ENCODE data around the gene CRYBG1. TPM values are rescaled to one million over a fixed set of nuclear protein-coding genes. Genes with fewer than 3 reads are reported as not detected.

Gene CRYBG1
- total RNA-seq, 4 donors from 2014 or later: 102 to 127 (median 125) TPM

DNA sequence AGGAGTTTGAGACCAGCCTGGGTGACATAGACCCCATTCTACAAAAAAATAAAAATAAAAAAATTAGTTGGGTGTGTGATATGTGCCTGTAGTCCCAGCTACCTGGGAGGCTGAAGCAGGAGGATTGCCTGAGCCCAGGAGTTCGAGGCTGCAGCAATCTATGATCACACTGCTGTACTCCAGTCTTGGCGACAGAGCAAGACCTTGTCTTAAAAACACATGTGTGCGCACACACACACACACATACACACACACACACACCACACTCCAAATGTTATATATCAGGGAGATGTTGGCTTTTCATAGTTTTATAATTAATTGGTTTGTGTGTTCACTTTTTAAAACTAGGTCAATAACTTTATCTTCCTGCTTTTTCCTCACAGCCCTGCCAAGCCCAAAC is 158.2 kb downstream of the CRYBG1 start:
- no peak overlapping the region for H3K4me3 ChIP-seq (ENCODE audit: low read depth, poor library complexity, severe bottlenecking)
- WGBS, 2 donors: 75 to 85% methylated on average over 3 of the region's 3 CpGs
- intact Hi-C loops (cut with DNase I; ENCODE audit: low total_unique reads): no loop called here
- no peak for DNase-seq (ENCODE audit: low spot score in 2 of 2)
- TF ChIP-seq, protein P1, sequence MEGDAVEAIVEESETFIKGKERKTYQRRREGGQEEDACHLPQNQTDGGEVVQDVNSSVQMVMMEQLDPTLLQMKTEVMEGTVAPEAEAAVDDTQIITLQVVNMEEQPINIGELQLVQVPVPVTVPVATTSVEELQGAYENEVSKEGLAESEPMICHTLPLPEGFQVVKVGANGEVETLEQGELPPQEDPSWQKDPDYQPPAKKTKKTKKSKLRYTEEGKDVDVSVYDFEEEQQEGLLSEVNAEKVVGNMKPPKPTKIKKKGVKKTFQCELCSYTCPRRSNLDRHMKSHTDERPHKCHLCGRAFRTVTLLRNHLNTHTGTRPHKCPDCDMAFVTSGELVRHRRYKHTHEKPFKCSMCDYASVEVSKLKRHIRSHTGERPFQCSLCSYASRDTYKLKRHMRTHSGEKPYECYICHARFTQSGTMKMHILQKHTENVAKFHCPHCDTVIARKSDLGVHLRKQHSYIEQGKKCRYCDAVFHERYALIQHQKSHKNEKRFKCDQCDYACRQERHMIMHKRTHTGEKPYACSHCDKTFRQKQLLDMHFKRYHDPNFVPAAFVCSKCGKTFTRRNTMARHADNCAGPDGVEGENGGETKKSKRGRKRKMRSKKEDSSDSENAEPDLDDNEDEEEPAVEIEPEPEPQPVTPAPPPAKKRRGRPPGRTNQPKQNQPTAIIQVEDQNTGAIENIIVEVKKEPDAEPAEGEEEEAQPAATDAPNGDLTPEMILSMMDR (IDR thresholded peaks at IDR 0.05): no peak
- TF ChIP-seq POLR2A (IDR thresholded peaks at IDR 0.05): no peak

DNA sequence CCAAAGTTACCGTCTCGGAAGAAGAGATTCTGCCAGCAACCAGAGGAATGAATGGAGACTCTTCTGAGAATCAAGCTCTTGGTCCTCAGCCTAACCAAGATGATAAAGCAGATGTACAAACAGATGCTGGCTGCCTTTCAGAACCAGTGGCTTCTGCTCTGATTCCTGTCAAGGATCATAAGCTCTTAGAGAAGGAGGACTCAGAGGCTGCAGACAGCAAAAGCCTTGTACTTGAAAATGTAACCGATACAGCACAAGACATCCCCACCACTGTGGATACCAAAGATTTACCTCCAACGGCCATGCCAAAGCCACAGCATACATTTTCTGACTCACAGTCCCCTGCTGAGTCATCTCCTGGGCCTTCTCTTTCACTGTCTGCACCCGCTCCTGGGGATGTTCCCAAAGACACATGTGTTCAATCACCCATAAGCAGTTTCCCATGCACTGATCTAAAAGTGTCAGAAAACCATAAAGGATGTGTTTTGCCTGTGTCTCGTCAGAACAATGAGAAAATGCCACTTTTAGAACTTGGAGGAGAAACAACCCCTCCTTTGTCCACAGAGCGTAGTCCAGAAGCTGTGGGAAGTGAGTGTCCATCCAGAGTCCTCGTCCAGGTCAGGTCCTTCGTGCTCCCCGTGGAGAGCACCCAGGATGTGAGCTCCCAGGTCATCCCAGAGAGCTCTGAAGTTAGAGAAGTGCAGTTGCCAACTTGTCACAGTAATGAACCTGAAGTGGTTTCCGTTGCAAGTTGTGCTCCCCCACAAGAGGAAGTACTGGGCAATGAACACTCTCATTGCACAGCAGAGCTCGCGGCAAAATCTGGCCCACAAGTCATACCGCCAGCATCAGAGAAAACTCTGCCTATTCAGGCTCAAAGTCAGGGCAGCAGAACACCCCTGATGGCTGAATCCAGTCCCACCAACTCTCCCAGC is 159.2 kb downstream of the CRYBG1 start:
- H3K4me3 ChIP-seq (ENCODE audit: low read depth, poor library complexity, severe bottlenecking): no peak overlapping the region
- intact Hi-C loops (cut with DNase I; ENCODE audit: low total_unique reads): no loop called here
- DNase-seq (ENCODE audit: low spot score in 2 of 2): no peak
- WGBS, 2 donors: 57 to 61% methylated on average over 14 of the region's 14 CpGs
- TF ChIP-seq POLR2A (IDR thresholded peaks at IDR 0.05): no peak
- TF ChIP-seq, protein P1 (IDR thresholded peaks at IDR 0.05): no peak

DNA sequence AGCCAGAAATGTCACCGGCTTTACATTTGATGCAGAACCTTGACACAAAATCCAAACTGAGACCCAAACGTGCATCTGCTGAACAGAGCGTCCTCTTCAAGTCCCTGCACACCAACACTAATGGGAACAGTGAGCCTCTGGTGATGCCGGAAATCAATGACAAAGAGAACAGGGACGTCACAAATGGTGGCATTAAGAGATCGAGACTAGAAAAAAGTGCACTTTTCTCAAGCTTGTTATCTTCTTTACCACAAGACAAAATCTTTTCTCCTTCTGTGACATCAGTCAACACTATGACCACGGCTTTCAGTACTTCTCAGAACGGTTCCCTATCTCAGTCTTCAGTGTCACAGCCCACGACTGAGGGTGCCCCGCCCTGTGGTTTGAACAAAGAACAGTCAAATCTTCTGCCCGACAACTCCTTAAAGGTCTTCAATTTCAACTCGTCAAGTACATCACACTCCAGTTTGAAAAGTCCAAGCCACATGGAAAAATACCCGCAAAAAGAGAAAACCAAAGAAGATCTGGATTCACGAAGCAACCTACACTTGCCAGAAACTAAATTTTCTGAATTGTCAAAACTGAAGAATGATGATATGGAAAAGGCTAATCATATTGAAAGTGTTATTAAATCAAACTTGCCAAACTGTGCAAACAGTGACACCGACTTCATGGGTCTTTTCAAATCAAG is 160.3 kb downstream of the CRYBG1 start:
- no peak overlapping the region for H3K4me3 ChIP-seq (ENCODE audit: low read depth, poor library complexity, severe bottlenecking)
- intact Hi-C loops (cut with DNase I; ENCODE audit: low total_unique reads): no loop called here
- 74 to 81% methylated on average over 15 of the region's 15 CpGs for WGBS, 2 donors
- TF ChIP-seq, protein P1 (IDR thresholded peaks at IDR 0.05): no peak
- TF ChIP-seq POLR2A (IDR thresholded peaks at IDR 0.05): no peak
- no peak for DNase-seq (ENCODE audit: low spot score in 2 of 2)

DNA sequence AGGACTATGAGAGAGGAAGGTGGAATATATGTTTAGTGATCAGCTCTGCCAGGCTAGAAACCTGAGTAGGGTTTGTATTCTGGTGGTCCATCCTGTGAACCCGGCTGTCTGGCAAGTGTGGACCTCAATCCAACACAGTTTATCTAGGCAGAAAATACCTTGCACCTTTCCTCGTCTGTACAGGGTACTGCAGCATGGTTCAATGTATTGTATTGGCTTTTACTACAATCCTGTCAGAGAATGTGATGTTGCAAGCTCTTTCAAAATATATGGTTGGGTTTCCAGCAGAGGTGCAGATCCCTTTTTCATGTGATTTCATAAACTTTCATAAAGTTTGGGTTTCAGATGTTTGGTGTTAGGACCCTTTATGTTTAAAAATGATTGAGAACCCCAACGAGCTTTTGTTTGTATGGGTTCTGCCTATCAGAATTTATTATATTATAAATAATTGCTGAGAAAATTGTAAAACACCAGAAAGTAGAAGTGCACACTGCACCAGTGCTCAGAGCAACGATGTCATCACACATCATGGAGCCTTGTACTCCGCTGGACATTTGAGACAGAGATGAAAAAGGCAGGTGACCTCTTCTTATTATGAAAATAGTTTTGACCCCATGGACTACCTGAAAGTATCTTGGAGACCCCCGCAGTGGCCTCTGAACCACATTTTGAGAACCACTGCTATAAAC is 162.2 kb downstream of the CRYBG1 start:
- TF ChIP-seq, protein P1 (IDR thresholded peaks at IDR 0.05): no peak
- no peak for TF ChIP-seq POLR2A (IDR thresholded peaks at IDR 0.05)
- no peak overlapping the region for H3K4me3 ChIP-seq (ENCODE audit: low read depth, poor library complexity, severe bottlenecking)
- DNase-seq (ENCODE audit: low spot score in 2 of 2): no peak
- 78 to 79% methylated on average over 6 of the region's 6 CpGs for WGBS, 2 donors
- intact Hi-C loops (cut with DNase I; ENCODE audit: low total_unique reads): no loop called here

DNA sequence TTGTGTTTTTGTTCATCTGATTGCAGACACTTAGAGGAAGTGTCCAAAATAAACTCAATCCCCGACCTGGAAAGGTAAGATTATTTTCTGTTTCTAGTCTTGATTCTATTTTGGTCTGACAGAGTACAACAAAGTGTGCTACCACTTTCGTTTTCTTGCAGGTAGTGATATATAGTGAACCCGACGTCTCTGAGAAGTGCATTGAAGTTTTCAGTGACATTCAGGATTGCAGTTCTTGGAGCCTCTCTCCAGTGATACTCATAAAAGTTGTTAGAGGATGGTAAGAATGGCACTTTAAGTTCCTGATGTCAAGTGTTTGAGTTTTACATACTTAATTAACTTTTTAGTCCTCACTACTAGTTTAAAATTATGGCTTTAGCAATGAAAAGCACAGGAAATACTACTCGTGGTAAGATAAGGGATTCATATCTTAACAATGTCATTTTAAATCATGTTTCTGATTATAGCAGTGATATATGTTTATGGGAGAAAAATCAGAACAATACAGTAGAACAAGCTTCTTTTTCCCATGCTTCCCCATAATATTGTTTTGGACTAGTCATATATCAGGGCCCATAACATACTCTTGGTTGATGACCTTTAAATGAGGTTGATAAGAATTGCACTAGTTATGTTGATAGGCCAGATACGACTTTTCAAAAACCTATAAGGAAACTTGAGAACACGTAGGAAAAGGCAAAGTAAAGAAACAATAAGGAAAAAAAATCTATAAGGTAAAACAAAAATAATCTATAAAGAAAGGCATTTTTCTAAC is 164.8 kb downstream of the CRYBG1 start:
- 28 to 37% methylated on average over 7 of the region's 7 CpGs for WGBS, 2 donors
- no peak for TF ChIP-seq POLR2A (IDR thresholded peaks at IDR 0.05)
- TF ChIP-seq, protein P1 (IDR thresholded peaks at IDR 0.05): no peak
- H3K4me3 ChIP-seq (ENCODE audit: low read depth, poor library complexity, severe bottlenecking): no peak overlapping the region
- intact Hi-C loops (cut with DNase I; ENCODE audit: low total_unique reads): no loop called here
- no peak for DNase-seq (ENCODE audit: low spot score in 2 of 2)

Measured in lower leg skin (tissue), 4 donors.